Common myeloid progenitor, CD34-positive (primary cell): Measurements from ENCODE around the gene NDUFA13.

Experiments used
- CTCF ChIA-PET: fragments of 350-600 bp; sonication (Branson Sonifier 250); formaldehyde crosslinking; loops from one replicate; lab custom pipeline; 2021; ENCODE audit warnings: antibody characterized with exemption; lab: Charles Lee
- POLR2A ChIA-PET: fragments of 350-600 bp; sonication (Branson Sonifier 250); formaldehyde crosslinking; loops from one replicate; lab custom pipeline; 2021; ENCODE audit warnings: antibody characterized with exemption; lab: Charles Lee
- DNase-seq, 3 donors: peaks; one replicate each; pipeline versions ENCODE4 v3.0.0 to v3.0.0-alpha.2; 2013
- H3K27ac ChIP-seq, 2 experiments: 1 replicate in 1 of 2; 2 replicates in 1 of 2; pipeline ENCODE4 v1.7.0; 2013; ENCODE audit warnings: inconsistent platforms in 2 of 2, low read length in 2 of 2, mild to moderate bottlenecking in 2 of 2, low read depth in 1 of 2, moderate library complexity in 1 of 2; ENCODE audit not compliant: severe bottlenecking in 2 of 2, insufficient read depth in 1 of 2, poor library complexity in 1 of 2
- H3K27me3 ChIP-seq, 5 experiments: replicated peaks in 2 of 5; 1 replicate in 3 of 5; 2 replicates in 2 of 5; pipeline versions ENCODE4 v1.6.1 to v1.7.0; 2013; ENCODE audit warnings: low read length in 4 of 5, mild to moderate bottlenecking in 2 of 5, moderate library complexity in 2 of 5, inconsistent platforms in 1 of 5; ENCODE audit not compliant: insufficient read depth in 5 of 5, control insufficient read depth in 4 of 5
- H3K36me3 ChIP-seq, 4 experiments: 1 replicate in 2 of 4; 2 replicates in 2 of 4; pipeline versions ENCODE4 v1.6.1 to v1.7.0; 2013; ENCODE audit warnings: low read length in 3 of 4, control low read depth in 1 of 4, mild to moderate bottlenecking in 1 of 4; ENCODE audit not compliant: control insufficient read depth in 4 of 4, insufficient read depth in 4 of 4
- H3K4me1 ChIP-seq, 4 experiments: 1 replicate in 3 of 4; 2 replicates in 1 of 4; pipeline versions ENCODE4 v1.6.1 to v1.7.1; 2013; ENCODE audit warnings: low read length in 3 of 4, mild to moderate bottlenecking in 3 of 4, control low read depth in 1 of 4, inconsistent platforms in 1 of 4, moderate library complexity in 1 of 4; ENCODE audit not compliant: control insufficient read depth in 4 of 4, insufficient read depth in 4 of 4; ENCODE audit errors: control extremely low read depth in 1 of 4
- H3K4me3 ChIP-seq, 7 experiments: 1 replicate in 4 of 7; 2 replicates in 3 of 7; pipeline versions ENCODE4 v1.5.1 to v1.7.0; 2013; ENCODE audit warnings: mild to moderate bottlenecking in 7 of 7, low read length in 6 of 7, moderate library complexity in 6 of 7, inconsistent platforms in 2 of 7, low read depth in 2 of 7, control low read depth in 1 of 7; ENCODE audit not compliant: insufficient read depth in 4 of 7, control insufficient read depth in 1 of 7; ENCODE audit errors: extremely low read depth in 1 of 7
- H3K9me3 ChIP-seq, 5 experiments: 1 replicate in 4 of 5; 2 replicates in 1 of 5; pipeline versions ENCODE4 v1.6.1 to v1.7.1; 2013; ENCODE audit warnings: low read length in 4 of 5, mild to moderate bottlenecking in 2 of 5, inconsistent platforms in 1 of 5, low read depth in 1 of 5, moderate library complexity in 1 of 5; ENCODE audit not compliant: control insufficient read depth in 4 of 5, insufficient read depth in 2 of 5; ENCODE audit errors: control extremely low read depth in 1 of 5
- WGBS: methylation state at CpG from one replicate; pipeline ENCODE4 v1.1.5; 2013; ENCODE audit not compliant: insufficient coverage; 5-methylcytosine and 5-hydroxymethylcytosine counted together

NDUFA13 gene

GRCh38 chr19:19570571-19570970 lies 54.5 kb downstream of the NDUFA13 start:
- peaks cover 0 to 2% (median 0%) of the 10 kb centered on the region in 4 experiments for H3K36me3 ChIP-seq
- no peak overlapping the region for H3K27ac ChIP-seq
- ChIA-PET CTCF (no interaction called here), POLR2A (no interaction called here)
- WGBS: 96% methylated on average over 10 of the region's 10 CpGs
- H3K27me3 ChIP-seq: no peaks in the 10 kb centered on the region
- no peak for DNase-seq
- H3K4me3 ChIP-seq: no peak overlapping the region
- H3K9me3 ChIP-seq: no peaks in the 10 kb centered on the region
- no peaks in the 10 kb centered on the region for H3K4me1 ChIP-seq

- no peaks in the 10 kb centered on the region for H3K4me1 ChIP-seq
- POLR2A ChIA-PET: no interaction called here
- 93% methylated on average over 11 of the region's 11 CpGs for WGBS
Measured at GRCh38 chr19:19571071-19571786, 55.2 kb downstream of the NDUFA13 start.

GRCh38 chr19:19575411-19575810 lies 59.4 kb downstream of the NDUFA13 start:
- Histone ChIP-seq H3K9me3 (no peaks in the 10 kb centered on the region), H3K27me3 (no peaks in the 10 kb centered on the region), H3K36me3 (no peaks in the 10 kb centered on the region), H3K27ac (no peak overlapping the region), H3K4me3 (no peak overlapping the region), H3K4me1 (no peaks in the 10 kb centered on the region)
- ChIA-PET CTCF (no interaction called here), POLR2A (no interaction called here)
- no peak for DNase-seq
- WGBS: 94% methylated on average over 6 of the region's 6 CpGs

More at GRCh38 chr19:19571071-19571786, 55.2 kb downstream of the NDUFA13 start:
- Histone ChIP-seq H3K27me3 (no peaks in the 10 kb centered on the region), H3K9me3 (no peaks in the 10 kb centered on the region), H3K36me3 (peaks cover 0 to 2% (median 0%) of the 10 kb centered on the region in 4 experiments), H3K27ac (no peak overlapping the region), H3K4me3 (no peak overlapping the region)
- CTCF ChIA-PET: no interaction called here
- DNase-seq: no peak
